Hepatocyte (in vitro differentiated cells): ENCODE data around the gene GDPD4. TPM values are rescaled to one million over a fixed set of nuclear protein-coding genes. Genes with fewer than 3 reads are reported as not detected.
A peak's percentile ranks its signal among the peaks of the same experiment; 100 is the strongest.

Experiments
- DNase-seq: peaks from one replicate; pipeline ENCODE4 v3.0.0-alpha.2; 2016; ENCODE audit warnings: low spot score
- H2AFZ ChIP-seq: fragments of 200-600 bp; sonication (generic); 2 replicates; pipeline ENCODE4 v1.6.0; 2016; ENCODE audit warnings: antibody characterized with exemption, mild to moderate bottlenecking
- H3K27ac ChIP-seq: fragments of 200-600 bp; sonication (generic); 2 replicates; pipeline ENCODE4 v1.5.1; 2016; ENCODE audit warnings: mild to moderate bottlenecking
- H3K27me3 ChIP-seq: fragments of 200-600 bp; sonication (generic); 2 replicates; pipeline ENCODE4 v1.6.1; 2016
- H3K36me3 ChIP-seq: fragments of 200-600 bp; sonication (generic); replicated peaks from 2 replicates; pipeline ENCODE4 v1.5.1; 2016; ENCODE audit warnings: low read depth; ENCODE audit not compliant: insufficient read depth
- H3K4me1 ChIP-seq: fragments of 200-600 bp; sonication (generic); 2 replicates; pipeline ENCODE4 v1.5.1; 2016; ENCODE audit warnings: mild to moderate bottlenecking, moderate library complexity; ENCODE audit not compliant: insufficient read depth
- H3K4me2 ChIP-seq: fragments of 200-600 bp; sonication (generic); 2 replicates; pipeline ENCODE4 v1.6.0; 2016
- H3K4me3 ChIP-seq: fragments of 200-600 bp; sonication (generic); 2 replicates; pipeline ENCODE4 v1.5.1; 2016; ENCODE audit warnings: mild to moderate bottlenecking
- H3K79me2 ChIP-seq: fragments of 200-600 bp; sonication (generic); 2 replicates; pipeline ENCODE4 v1.6.0; 2017; ENCODE audit warnings: mild to moderate bottlenecking
- H3K9me2 ChIP-seq: fragments of 200-600 bp; sonication (generic); replicated peaks from 2 replicates; pipeline ENCODE4 v1.6.0; 2017; ENCODE audit warnings: mild to moderate bottlenecking; ENCODE audit not compliant: insufficient read depth
- H3K9me3 ChIP-seq: fragments of 200-600 bp; sonication (generic); 2 replicates; pipeline ENCODE4 v1.5.1; 2016; ENCODE audit warnings: low read depth, mild to moderate bottlenecking
- H4K20me1 ChIP-seq: fragments of 200-600 bp; sonication (generic); 2 replicates; pipeline ENCODE4 v1.6.0; 2016; ENCODE audit warnings: mild to moderate bottlenecking; ENCODE audit not compliant: insufficient read depth, poor library complexity, severe bottlenecking
- EZH2 ChIP-seq: fragments of 200-600 bp; sonication (generic); IDR thresholded peaks from 2 replicates; pipeline ENCODE4 v1.6.1; 2016; ENCODE audit warnings: antibody characterized with exemption, mild to moderate bottlenecking, borderline replicate concordance
- EZH2phosphoT487 ChIP-seq: fragments of 200-600 bp; sonication (generic); IDR thresholded peaks from one replicate; pipeline ENCODE4 v1.6.1; 2018; ENCODE audit warnings: antibody characterized with exemption, mild to moderate bottlenecking, low read depth, moderate library complexity; ENCODE audit not compliant: unreplicated experiment, severe bottlenecking
- WGBS: methylation state at CpG from one replicate; pipeline ENCODE4 v1.1.6; 2016; ENCODE audit warnings: low lambda C conversion rate; ENCODE audit errors: missing lambda C conversion rate; 5-methylcytosine and 5-hydroxymethylcytosine counted together
- polyA plus RNA-seq: library from polyadenylated mRNA; unstranded; fragments of >200 nt; fragmentation: Nextera tagmentation; extraction: Ambion mirVana; gene quantifications from 2 replicates; pipeline ENCODE4 v1.2.1, GENCODE V29; 2016
- total RNA-seq: library from RNA; depleted of rRNA; stranded (reverse); fragments of >200 nt; gene quantifications from 2 replicates; pipeline ENCODE4 v1.2.3, GENCODE V29; 2014
- TF ChIP-seq, protein P1 (sequence below): fragments of 200-600 bp; sonication (generic); IDR thresholded peaks from 2 replicates; pipeline ENCODE4 v1.5.1; 2016; ENCODE audit warnings: antibody characterized with exemption, mild to moderate bottlenecking; ENCODE audit not compliant: poor library complexity

Gene GDPD4
- total and polyA plus RNA-seq, 2 experiments from 2014 or later, result 0.47 to 1.1 TPM

DNA sequence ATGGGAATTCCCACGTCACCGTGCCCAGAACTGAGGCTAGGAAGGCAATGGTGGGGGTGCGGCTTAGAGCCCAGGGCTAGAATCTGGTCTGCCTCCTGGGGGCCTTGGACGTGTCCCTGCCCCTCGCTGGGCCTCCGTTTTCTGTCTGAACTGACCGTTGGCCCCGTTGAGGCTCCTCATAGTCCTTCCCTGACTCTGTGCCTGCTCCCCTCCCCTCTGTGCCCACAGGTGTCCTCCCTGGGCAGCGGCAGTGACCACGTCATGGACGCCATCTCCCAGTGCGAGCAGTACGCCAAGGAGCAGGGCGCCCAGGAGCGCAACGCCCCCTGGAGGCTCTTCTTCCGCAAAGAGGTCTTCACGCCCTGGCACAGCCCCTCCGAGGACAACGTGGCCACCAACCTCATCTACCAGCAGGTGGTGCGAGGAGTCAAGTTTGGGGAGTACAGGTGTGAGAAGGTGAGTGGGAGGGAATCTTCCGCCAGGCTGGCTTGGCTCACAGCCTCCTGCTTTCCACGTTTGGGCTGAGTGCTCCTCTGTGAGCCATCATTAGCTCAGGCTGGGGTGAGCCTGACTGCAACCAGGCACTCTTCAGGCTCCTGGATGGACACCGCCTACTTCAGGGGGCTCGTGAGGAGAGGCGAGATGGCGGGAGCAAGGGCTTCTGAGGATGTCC lies 109.5 kb downstream of the GDPD4 start:
- Histone ChIP-seq H3K4me1 (no peaks in the 10 kb centered on the region), H3K27me3 (no peaks in the 10 kb centered on the region), H2AFZ (no peak overlapping the region), H3K9me2 (no peaks in the 10 kb centered on the region), H3K9me3 (no peaks in the 10 kb centered on the region), H3K4me3 (no peak overlapping the region), H3K36me3 (no peaks in the 10 kb centered on the region), H3K27ac (peak overlapping the region; percentile 48), H4K20me1 (no peaks in the 10 kb centered on the region), H3K4me2 (peak overlapping the region; percentile 71), H3K79me2 (no peaks in the 10 kb centered on the region)
- WGBS, result 34% methylated on average over 27 of the region's 27 CpGs
- peak; percentile 91 for DNase-seq
- TF ChIP-seq, protein P1, sequence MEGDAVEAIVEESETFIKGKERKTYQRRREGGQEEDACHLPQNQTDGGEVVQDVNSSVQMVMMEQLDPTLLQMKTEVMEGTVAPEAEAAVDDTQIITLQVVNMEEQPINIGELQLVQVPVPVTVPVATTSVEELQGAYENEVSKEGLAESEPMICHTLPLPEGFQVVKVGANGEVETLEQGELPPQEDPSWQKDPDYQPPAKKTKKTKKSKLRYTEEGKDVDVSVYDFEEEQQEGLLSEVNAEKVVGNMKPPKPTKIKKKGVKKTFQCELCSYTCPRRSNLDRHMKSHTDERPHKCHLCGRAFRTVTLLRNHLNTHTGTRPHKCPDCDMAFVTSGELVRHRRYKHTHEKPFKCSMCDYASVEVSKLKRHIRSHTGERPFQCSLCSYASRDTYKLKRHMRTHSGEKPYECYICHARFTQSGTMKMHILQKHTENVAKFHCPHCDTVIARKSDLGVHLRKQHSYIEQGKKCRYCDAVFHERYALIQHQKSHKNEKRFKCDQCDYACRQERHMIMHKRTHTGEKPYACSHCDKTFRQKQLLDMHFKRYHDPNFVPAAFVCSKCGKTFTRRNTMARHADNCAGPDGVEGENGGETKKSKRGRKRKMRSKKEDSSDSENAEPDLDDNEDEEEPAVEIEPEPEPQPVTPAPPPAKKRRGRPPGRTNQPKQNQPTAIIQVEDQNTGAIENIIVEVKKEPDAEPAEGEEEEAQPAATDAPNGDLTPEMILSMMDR, result peak; percentile 87
- no peak for TF ChIP-seq EZH2

DNA sequence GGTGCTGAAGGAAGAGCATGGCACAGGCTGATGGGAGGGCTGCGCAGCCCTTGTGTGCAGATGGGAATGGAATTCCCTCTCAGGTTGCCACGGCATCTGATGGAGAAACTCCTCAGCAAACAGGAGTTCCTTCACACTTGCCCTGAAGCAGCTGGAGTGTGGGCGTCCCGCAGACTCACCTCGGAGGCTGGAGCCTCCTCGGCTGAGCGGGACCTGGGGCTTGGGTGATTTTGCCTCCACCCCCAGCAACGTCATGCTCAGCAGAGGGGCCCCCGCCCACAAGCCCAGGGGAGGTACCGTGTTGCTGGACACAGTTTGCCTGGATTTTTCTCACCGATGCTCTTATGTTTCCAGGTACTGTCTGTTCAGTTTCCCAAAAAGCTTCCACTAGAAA lies 110.1 kb downstream of the GDPD4 start:
- H3K9me3 ChIP-seq, result no peaks in the 10 kb centered on the region
- H3K27ac ChIP-seq, result peak overlapping the region; percentile 48
- no peak overlapping the region for H2AFZ ChIP-seq
- H3K9me2 ChIP-seq, result no peaks in the 10 kb centered on the region
- no peak for DNase-seq
- no peaks in the 10 kb centered on the region for H4K20me1 ChIP-seq
- H3K79me2 ChIP-seq, result no peaks in the 10 kb centered on the region
- H3K36me3 ChIP-seq, result no peaks in the 10 kb centered on the region
- H3K4me2 ChIP-seq, result peak overlapping the region; percentile 71
- no peaks in the 10 kb centered on the region for H3K27me3 ChIP-seq
- no peaks in the 10 kb centered on the region for H3K4me1 ChIP-seq
- WGBS, result 72% methylated on average over 11 of the region's 11 CpGs
- TF ChIP-seq EZH2phosphoT487, result no peak
- H3K4me3 ChIP-seq, result no peak overlapping the region

DNA sequence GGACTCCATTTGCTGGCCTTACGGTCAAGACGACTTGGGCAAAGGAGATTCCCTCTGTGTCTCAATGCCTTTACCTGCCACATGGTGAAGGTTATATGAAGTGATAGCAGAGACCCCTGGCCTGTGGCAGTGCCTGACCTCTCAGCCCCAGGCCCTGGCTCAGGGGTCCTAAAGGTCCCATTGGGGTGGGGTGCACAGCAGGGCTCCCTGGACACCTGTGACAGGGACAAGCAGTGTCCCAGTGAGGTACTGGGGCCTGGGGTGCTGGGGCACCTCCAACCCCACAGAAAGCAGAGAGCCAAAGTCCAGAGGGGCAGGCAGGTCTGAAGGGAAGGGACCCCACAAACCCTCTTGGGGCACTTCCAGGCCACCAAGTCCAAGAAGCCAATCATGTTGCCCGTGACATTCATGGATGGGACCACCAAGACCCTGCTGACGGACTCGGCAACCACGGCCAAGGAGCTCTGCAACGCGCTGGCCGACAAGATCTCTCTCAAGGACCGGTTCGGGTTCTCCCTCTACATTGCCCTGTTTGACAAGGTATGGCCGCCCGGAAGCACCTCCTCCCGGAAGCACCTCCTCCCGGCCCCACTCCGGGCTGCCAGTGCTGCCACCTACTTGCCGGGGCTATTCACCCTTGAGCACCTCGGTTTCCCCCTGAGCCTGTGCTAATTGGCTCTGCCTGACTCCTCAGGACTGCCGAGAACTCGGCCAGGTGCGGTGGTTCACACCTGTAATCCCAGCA lies 111.0 kb downstream of the GDPD4 start:
- H4K20me1 ChIP-seq, result no peaks in the 10 kb centered on the region
- H3K4me3 ChIP-seq, result no peak overlapping the region
- H3K4me2 ChIP-seq, result no peak overlapping the region
- H2AFZ ChIP-seq, result no peak overlapping the region
- H3K9me3 ChIP-seq, result no peaks in the 10 kb centered on the region
- DNase-seq, result no peak
- no peaks in the 10 kb centered on the region for H3K4me1 ChIP-seq
- H3K36me3 ChIP-seq, result no peaks in the 10 kb centered on the region
- H3K79me2 ChIP-seq, result no peaks in the 10 kb centered on the region
- no peaks in the 10 kb centered on the region for H3K27me3 ChIP-seq
- 94% methylated on average over 21 of the region's 21 CpGs for WGBS
- no peak for TF ChIP-seq EZH2phosphoT487
- no peak for TF ChIP-seq EZH2
- TF ChIP-seq, protein P1, result no peak
- no peak overlapping the region for H3K27ac ChIP-seq
- no peaks in the 10 kb centered on the region for H3K9me2 ChIP-seq

DNA sequence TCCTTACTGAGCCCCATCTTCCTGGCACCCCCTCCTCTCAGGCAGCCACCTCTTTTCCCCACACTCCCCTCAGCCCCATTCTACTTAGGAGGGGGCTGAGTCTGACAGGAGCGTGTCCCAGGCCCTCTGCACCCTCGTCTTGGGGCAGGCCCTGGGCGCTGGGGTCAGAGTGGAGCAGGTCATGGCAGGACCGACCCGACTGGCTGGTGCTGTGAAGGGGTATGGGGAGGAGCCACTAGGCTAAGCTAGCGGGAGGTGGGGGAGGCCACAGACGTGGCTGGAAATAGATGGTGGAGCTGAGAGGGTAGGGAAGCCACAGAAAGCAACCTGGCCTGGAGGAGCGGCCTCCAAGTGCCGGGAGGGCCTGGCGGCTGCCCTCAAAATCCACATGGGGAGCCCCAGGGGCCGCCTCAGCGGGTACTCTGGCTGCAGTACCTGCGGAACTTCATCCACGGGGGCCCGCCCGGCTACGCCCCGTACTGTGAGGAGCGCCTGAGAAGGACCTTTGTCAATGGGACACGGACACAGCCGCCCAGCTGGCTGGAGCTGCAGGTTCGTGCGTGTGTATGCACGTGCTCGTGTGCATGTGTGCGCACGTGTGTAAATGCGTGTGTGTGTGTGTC lies 111.8 kb downstream of the GDPD4 start:
- Histone ChIP-seq H3K36me3 (no peaks in the 10 kb centered on the region), H3K27ac (no peak overlapping the region)
- 96% methylated on average over 28 of the region's 28 CpGs for WGBS

More for the DNA sequence above, 111.8 kb downstream of the GDPD4 start:
- no peaks in the 10 kb centered on the region for H3K9me2 ChIP-seq
- H2AFZ ChIP-seq, result no peak overlapping the region
- H3K4me1 ChIP-seq, result no peaks in the 10 kb centered on the region
- no peaks in the 10 kb centered on the region for H3K27me3 ChIP-seq
- DNase-seq, result no peak
- H3K4me3 ChIP-seq, result no peak overlapping the region
- no peaks in the 10 kb centered on the region for H3K79me2 ChIP-seq
- H4K20me1 ChIP-seq, result no peaks in the 10 kb centered on the region
- no peak overlapping the region for H3K4me2 ChIP-seq
- TF ChIP-seq, protein P1, result no peak
- TF ChIP-seq EZH2 (no peak), EZH2phosphoT487 (no peak)
- no peaks in the 10 kb centered on the region for H3K9me3 ChIP-seq
